Measurements from ENCODE around the gene CPT2.

DNA sequence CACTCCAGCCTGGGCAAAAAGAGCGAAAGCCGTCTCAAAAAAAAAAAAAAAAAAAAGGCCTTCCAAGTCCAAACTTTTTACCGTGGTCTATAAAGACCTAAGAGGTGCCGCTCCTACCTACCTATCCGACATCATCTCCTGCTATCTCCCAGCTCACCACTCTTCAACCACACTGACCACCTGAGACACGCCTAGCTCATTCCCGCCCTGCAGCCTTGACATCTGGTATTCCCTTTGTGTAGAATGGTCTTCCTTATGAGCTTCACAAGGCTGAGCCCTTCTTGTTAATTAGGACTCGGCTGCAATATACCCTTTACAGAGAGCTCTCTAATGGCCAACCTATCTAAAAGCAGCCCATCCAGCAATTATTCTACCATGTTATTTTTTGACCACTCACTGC is 41.0 kb downstream of the CPT2 start:
- no peak for TF ChIP-seq POLR2A (IDR thresholded peaks at IDR 0.05; ENCODE audit: low read length)
- no peak for TF ChIP-seq GATA1 (IDR thresholded peaks at IDR 0.05; ENCODE audit: low read depth, low read length)

All from erythroblast (primary cell).